ELR (cell line): Measurements from ENCODE around the gene RYR1.
A peak's percentile ranks its signal among the peaks of the same experiment; 100 is the strongest.
"Not testable (repeated sequence)": the region's sequence is repeated elsewhere in the genome, so short reads cannot be mapped to it uniquely, and the experiment has no call there.

ENCODE experiments used
- DNase-seq: peaks from one replicate; pipeline ENCODE4 v3.0.0-alpha.2; 2015; ENCODE audit warnings: low read depth

Gene RYR1

DNA sequence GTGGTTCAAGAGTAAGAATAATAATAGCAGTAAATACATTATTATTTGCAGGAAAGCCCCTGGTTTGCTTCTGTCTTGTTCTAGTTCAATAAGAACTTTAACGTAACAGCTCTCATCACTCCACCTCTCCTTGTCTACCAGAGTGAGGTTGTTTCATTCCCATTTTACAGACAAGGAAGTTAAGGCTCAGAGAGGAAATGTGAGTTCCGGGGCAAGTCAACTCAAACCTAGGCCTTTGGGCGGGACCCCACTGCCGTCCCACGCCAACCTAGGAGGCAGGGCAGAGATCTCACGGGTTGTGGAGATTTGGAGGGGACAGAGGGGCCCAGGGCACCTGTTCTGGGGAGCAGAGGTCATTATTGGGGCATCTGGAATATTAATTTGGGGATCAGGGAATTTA lies 182.8 kb downstream of the RYR1 start:
- DNase-seq, result no peak

DNA sequence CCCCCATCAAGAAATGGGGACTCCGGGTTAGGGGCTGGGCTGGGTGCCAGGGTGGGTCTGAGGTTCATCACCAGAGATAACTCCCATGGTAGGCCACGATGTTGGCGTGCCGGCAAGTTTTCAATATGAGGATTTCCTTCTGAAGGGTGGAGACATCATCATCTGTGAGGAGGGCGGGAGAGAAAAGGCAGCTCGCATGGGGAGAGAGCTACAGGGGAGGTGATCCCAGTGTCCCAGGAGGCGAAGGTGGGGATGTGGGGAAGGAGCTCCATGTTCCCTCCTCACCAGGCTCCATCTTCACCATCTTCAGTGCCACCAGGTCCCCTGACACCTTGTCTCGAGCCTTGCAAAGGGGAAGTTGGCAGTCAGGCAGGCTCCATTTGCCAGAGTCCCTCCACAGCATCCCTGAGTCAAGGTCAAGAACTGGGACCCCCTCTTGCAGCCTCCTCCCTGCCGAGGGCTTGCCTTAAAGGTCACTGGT lies 183.8 kb downstream of the RYR1 start:
- no peak for DNase-seq

DNA sequence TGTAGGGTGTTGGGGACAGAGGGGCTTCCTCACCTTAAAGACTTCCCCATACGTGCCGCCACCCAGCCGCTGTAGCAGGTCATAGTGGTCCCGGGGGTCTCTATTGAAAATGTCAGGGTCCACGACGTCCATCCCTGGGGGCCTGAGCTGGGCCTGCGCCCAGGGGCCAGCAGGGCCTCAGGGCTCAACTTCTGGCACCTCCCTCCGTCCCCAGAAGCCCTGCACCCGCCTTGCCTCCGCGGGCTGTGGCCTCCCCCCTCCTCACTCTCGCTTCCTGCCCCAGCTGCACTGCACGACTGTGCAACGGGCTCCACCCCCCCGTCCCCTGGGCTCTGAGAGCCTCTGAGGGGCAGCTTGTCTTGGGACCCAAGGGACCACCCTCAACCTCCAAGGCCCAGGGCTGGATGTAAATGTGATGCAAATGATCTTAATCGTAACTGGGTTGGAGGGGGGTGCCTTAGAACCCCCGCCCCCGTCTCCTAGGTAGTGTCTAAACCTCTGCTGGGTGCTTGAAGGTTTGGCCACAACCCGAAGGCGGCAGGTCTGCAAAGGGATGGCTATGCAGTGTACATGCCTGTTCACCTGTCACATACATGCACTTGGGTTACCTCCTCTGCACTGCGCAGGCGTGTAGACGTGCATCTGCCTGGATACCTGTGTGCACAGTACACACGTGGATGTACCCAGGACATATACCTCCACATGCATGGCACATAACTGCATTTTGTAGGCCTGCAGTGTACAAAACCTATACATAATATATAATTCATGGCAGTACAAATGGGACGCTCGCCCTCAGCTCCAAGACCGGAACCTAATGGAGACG lies 184.5 kb downstream of the RYR1 start, which contains the start of gene MAP4K1:
Gene MAP4K1 (minus strand): TSS at position 190 of the 826 bp plus-strand sequence. CDS start 58 bp downstream, at position 132.
- DNase-seq, result no peak

DNA sequence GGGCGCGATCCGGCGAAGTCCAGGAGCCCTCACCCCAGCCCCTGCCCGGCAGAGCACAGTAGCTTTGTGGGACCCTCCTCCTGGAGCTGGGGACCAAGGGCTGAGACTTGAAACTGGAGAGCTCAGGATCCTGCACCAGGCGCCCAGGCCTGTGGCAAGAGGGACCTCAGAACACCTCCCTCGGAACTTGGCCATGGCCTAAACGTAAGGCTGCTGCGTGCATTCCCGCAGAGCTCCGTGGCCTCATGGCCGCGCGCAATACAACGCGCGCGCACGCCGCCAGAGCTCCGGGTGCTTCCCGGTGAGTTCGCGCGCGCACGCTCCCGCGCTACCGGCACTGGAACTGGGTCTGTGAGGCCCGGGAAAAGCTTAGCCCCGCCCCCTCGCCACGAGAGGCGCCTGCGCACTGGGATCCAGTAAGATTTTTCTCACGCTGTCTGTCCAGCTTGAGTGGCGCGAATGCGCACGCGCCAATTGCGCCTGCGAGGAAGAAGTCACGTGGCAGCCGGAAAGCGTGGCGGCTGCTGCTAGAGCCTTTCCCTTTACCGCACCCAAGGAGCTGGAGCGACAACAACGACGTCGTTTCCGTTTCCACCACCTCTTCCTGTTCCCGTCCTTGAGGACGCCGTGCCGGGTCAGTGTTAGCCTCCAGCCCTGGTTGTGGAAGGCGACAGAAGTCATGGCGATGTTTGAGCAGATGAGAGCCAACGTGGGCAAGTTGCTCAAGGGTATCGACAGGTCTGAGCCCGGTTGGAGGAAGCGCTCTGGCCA lies 185.3 kb downstream of the RYR1 start, which contains the start of gene EIF3K:
Gene EIF3K (plus strand): TSS at position 599 of the 771 bp plus-strand sequence. CDS start 81 bp downstream, at position 680.
- DNase-seq, result peak; percentile 97

DNA sequence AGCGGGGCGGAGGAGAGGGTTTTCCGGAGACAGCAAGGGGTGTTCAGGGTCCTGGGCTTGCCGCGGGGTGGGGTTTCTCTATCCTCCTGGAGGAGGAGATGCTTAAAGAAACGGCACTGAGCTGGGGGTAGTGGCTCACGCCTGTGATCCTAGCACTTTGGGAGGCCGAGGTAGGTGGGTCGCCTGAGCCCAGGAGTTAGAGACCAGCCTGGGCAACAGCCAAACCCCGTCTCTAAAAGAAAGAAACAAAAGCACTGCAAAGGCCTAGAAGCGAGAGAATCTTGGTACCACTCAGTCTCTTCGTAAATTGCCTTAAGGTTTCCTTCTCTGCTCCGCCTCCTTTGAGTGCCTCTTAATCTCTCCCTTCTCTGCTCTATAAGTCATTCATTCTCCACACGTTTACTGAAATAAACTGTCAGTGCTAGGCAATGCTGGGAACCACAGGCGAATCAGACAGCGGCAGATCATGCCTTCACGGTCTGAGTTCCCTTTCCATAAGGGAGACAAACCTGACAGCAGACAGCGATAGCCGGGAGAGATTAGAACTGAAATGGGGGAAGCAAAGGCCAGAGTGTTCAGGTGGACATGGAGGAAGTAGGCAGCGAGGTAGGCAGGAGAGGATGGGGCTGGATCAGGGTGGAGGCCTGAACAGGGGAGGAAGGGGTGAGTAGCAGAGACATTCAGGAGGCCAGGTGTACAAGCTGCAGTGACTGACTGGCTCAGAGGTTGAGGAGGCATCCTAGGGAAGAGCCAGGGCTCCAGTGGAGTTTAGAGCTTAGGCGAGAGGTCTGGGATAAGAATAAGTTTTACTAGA lies 186.1 kb downstream of the RYR1 start:
- no peak for DNase-seq

DNA sequence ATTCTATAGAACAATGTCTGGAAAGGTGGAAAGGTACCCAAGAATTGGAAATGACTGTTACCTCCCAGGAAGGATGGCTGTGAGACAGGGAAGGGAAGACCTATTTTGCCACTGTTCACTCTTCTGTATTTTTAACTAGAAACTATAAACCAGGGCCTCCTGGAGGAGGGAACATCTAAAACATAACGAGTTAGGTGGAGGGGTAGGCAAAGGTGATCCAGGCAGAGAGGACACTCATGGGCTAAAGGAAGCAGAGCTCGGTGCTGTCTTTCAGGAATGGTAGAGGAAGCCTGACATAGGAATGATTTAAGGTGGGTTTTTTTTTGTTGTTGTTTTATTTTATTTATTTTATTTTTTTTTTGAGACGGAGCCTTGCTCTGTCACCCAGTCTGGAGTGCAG lies 191.3 kb downstream of the RYR1 start:
- DNase-seq, result no peak

DNA sequence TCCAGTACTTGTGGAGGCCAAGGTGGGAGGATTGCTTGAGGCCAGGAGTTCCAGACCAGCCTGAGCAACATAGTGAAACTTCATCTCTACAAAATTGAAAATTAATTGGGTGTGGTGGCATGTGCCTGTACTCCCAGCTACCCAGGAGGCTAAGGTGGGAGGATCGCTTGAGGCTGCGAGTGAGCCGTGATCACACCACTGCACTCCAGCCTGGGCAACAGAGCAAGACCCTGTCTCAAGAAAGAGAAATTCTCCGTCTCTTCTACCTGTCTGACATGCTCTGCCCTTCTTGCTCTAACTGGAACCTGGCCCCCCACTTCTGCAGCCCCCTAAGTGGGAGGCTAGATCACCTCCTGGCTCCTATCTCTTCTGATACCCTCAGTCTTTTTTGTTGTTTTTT lies 192.9 kb downstream of the RYR1 start:
- no peak for DNase-seq

DNA sequence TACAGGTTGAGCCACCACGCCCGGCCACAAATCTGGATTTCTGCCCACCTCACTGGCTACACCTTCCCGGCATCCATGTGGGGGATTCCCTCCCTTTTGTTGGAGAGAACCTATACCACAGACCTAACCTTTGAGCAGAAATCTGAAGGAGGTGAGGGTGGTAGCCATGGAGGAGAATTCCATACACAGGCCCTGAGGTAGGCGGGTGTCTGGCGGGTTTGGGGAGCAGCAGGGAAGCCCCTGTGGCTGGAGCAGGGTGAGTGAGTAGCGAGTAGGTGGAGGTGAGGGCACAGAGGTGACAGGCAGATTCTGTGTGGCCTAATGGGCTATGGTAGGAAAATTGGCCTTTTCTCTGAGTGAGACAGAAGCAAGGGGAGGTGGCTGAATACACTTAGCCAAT lies 196.1 kb downstream of the RYR1 start:
- DNase-seq, result no peak

DNA sequence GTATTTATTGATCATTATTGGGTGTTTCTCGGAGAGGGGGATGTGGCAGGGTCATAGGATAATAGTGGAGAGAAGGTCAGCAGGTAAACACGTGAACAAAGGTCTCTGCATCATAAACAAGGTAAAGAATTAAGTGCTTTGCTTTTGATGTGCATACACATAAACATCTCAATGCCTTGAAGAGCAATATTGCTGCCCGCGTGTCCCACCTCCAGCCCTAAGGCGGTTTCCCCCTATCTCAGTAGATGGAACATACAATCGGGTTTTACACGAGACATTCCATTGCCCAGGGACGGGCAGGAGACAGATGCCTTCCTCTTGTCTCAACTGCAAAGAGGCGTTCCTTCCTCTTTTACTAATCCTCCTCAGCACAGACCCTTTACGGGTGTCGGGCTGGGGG lies 197.8 kb downstream of the RYR1 start:
- DNase-seq, result not testable (repeated sequence)

DNA sequence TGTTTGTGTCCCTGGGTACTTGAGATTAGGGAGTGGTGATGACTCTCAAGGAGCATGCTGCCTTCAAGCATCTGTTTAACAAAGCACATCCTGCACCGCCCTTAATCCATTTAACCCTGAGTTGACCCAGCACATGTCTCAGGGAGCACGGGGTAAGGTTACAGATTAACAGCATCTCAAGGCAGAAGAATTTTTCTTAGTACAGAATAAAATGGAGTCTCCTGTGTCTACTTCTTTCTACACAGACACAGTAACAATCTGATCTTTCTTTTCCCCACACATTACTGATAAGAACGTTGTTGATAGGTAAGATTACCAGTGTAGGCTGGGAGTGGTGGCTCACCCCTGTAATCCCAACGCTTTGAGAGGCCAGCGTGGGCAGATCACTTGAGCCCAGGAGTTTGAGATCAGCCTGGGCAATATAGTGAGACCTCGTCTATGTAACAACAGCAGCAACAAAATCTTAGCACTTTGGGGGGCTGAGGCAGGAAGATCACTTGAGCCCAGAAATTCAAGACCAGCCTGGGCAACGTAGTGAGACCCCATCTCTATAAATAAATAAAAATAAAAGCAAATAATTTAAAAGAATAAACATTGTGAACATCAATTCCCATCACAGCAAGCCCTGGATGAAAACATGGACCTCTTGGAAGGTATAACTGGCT lies 198.5 kb downstream of the RYR1 start:
- DNase-seq, result not testable (repeated sequence)

DNA sequence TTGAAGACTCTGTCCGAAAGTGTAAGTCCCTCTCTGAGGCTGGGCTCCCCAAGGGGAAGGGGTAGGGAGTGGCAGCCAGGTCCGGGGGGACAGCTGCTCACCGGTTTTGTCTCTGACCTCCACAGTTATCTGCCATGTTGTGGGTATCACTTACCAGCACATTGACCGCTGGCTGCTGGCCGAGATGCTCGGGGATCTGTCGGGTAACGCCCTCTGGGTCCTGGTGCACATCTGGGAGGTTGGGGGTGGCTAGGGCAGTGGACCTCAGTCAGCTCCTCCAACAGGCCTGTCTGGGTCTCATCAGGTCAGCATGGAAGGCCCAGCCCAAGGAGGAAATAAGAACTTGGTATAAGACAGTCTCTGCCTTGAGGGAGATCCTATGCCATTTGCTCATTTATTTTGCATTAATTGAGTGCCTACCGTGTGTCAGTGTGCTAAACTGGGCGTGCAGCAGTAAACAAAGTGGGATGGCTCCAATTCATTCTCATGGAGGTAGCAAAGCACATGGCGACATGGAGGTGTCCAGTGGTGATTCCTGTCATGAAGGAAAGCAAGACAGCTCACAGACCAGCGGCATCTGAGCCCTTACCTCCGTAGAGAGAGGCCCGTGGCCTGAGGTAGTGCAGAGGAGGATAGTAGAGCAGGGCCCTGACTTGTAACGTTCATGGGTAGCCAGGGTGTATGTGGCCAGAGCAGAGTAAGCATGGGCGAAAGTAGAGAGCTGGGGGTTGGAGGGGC lies 199.2 kb downstream of the RYR1 start:
- no peak for DNase-seq

DNA sequence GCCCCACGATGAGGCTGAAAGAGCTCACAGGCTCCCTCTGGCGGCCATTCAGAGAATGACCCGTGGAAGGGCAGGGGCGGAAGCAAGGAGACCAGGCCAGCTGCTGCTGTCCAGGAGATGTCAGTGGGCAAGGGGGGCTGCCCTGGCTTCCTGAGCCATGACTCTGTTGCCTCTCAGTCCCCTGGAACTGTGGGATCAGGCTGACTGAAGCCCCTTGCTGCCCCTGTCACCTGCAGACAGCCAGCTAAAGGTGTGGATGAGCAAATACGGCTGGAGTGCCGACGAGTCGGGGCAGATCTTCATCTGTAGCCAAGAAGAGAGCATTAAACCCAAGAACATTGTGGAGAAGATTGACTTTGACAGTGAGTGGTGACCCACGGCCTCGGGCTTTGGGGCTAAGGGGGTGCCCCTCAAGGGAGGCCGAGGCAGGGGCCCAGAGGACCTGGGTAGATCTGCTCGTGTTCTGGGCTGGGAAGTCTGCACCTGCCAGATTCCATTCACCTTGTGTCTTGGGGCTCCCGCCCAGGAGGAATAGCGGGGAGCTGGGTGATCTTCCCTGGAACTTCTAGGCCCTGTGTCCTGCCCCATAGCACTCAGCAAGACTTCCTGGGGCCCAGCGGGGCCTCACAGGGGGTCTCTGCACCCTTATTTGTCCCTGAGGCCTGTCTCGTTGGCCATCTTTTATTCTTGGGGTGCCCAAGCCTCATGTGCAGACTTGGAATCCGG lies 201.4 kb downstream of the RYR1 start:
- peak; percentile 68 for DNase-seq

DNA sequence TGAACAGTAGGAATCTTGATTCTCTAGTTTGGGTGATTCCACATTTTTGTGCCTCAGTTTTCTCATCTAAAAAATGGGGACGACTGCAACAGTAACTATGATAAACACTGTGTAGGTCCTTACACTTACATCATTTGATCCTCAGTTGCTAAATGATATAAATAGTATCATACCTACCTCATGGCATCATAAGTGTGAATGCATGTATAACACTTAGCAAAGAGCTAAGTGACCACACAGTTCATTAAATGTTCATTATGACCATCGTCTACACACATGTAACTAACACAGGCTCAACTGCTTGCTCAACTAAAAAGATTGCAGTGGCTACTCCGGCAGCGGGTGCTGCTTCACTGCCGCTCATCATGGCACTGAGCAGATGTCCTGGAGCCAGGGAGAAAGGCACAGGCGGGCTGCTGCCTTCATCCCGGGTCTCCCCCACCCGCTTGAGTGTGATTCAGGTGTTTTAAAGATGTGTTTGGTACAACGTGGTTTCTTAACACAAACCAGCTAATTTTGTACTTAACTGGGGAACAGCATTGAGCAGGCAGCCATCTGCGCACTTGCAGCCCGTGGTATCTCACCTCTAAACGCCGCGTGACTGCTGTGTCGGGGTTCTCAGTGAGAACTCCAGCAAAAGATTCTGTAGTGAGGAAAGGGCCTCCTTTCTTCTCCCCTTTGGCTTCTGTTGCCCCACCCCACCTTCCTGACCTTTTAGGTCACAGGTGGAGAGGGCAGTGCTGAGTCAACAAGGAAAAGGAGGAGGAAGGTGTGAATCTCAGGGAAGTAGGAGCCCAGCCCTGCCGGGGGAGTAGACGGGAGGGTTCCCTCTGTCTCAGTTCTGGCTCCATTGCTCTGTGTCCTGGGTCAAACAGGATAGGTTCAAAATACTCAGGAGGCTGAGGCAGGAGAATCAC lies 202.2 kb downstream of the RYR1 start:
- no peak for DNase-seq
